HEK293 (cell line): ENCODE results near the gene PSEN1.

Source experiments
- CTCF ChIP-seq: fragments of 450-650 bp; formaldehyde crosslinking; IDR thresholded peaks from 2 replicates; pipeline ENCODE4 v1.5.1; 2016; ENCODE audit warnings: missing biosample characterization, missing genetic modification characterization
- ZNF16 ChIP-seq: fragments of 450-650 bp; formaldehyde crosslinking; IDR thresholded peaks from 2 replicates; pipeline ENCODE4 v1.5.1; 2016; ENCODE audit warnings: low read depth, missing biosample characterization, missing genetic modification characterization
- ZNF311 ChIP-seq: fragments of 450-650 bp; formaldehyde crosslinking; IDR thresholded peaks from 2 replicates; pipeline ENCODE4 v1.5.1; 2017; ENCODE audit warnings: missing biosample characterization, missing genetic modification characterization, borderline replicate concordance
- ZNF37A ChIP-seq: fragments of 450-650 bp; IDR thresholded peaks from 2 replicates; pipeline ENCODE4 v1.5.1; 2018; ENCODE audit warnings: missing biosample characterization, missing genetic modification characterization
- ZNF558 ChIP-seq: fragments of 450-650 bp; formaldehyde crosslinking; IDR thresholded peaks from 2 replicates; pipeline ENCODE4 v1.5.1; 2016; ENCODE audit warnings: missing biosample characterization, missing genetic modification characterization
- ZNF585B ChIP-seq: fragments of 450-650 bp; formaldehyde crosslinking; IDR thresholded peaks from 2 replicates; pipeline ENCODE4 v1.5.1; 2016; ENCODE audit warnings: missing biosample characterization, missing genetic modification characterization

DNA sequence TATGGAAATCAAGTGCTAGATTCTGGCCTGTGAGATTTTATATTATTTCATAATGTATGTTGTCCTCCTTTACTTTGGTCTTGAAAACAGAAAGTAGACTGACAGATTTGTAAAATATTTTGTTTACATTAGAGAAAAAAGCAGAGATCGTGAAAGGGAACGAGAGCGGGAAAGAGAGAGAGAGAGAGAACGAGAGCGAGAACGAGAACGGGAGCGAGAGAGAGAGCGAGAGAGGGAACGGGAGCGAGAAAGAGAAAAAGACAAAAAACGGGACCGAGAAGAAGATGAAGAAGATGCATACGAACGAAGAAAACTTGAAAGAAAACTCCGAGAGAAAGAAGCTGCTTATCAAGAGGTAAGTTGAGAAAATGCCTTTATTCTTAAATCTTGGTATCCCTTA, 30.6 kb upstream of the PSEN1 start:
- TF ChIP-seq ZNF558 (tag by site-specific recombination) (no peak), ZNF311 (no peak), CTCF (tag by site-specific recombination) (no peak), ZNF16 (tag by site-specific recombination) (no peak), ZNF585B (no peak), ZNF37A (no peak)
